ENCODE results near the gene MPHOSPH9. TPM values are rescaled to one million over a fixed set of nuclear protein-coding genes. Genes with fewer than 3 reads are reported as not detected.

The MPHOSPH9 gene, protein sequence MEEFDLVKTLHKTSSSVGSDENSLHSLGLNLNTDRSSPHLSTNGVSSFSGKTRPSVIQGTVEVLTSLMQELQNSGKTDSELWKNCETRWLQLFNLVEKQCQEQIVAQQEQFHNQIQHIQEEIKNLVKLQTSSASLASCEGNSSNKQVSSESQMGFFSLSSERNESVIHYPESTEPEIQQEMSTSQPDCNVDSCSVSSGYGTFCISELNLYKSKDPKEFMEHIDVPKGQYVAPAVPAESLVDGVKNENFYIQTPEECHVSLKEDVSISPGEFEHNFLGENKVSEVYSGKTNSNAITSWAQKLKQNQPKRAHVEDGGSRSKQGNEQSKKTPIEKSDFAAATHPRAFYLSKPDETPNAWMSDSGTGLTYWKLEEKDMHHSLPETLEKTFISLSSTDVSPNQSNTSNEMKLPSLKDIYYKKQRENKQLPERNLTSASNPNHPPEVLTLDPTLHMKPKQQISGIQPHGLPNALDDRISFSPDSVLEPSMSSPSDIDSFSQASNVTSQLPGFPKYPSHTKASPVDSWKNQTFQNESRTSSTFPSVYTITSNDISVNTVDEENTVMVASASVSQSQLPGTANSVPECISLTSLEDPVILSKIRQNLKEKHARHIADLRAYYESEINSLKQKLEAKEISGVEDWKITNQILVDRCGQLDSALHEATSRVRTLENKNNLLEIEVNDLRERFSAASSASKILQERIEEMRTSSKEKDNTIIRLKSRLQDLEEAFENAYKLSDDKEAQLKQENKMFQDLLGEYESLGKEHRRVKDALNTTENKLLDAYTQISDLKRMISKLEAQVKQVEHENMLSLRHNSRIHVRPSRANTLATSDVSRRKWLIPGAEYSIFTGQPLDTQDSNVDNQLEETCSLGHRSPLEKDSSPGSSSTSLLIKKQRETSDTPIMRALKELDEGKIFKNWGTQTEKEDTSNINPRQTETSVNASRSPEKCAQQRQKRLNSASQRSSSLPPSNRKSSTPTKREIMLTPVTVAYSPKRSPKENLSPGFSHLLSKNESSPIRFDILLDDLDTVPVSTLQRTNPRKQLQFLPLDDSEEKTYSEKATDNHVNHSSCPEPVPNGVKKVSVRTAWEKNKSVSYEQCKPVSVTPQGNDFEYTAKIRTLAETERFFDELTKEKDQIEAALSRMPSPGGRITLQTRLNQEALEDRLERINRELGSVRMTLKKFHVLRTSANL
- 100 to 1,000 TPM in 1 of 2 experiments, 10 to 100 TPM in 1; 94.0 to 128 TPM for total RNA-seq

DNA sequence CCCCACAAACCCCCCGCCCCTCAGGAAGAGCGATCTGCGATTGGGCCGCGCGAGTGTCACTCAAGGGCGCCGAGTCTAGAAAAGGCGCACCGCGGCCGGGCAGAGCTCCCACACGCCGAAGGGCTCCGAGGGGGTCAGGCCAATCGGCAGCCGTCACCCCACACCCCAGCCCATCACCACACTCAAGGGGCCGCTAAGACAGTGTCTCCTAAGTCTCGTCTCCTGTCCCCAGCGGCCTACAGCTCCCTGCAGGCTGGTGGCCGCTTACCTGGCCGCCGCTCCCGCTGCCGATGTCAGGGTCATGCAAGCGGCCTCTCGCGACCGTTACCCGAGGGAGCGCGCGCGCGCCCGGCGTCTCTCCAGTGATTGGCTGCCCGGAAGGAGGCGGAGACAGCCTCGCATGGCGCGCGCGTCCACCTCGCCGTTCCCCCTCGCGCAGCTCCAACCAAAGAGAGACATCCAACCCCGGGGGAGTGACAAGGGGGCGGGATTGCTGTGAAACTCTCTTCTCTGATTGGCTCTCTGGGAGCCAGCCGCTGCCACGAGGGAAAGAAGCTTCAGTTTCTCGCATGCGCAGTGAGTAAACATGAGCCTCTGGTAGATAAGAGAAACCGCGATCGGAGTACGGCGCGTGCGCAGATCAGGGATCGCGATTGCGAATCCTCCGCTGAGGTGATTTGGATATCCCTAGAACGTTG, at the start of gene MPHOSPH9, which contains the start of gene MTRFR:
MPHOSPH9 (minus strand) TSS at position 335 of the 698 bp plus-strand sequence. CDS start 2,777 bp downstream, outside the sequence.
MTRFR (plus strand) TSS at position 630 of the 698 bp plus-strand sequence. CDS start 20,239 bp downstream, outside the sequence.
- H3K4me3 Mint-ChIP-seq = peak within 1 kb of the TSS; percentile 90
- H3K9me3 Mint-ChIP-seq (ENCODE audit: low read depth) = no peaks in the 10 kb centered on the region
- intact Hi-C loops (cut with DNase I, micrococcal nuclease) = loop anchor here (1.0 to 10.0 kb wide), 22 partner anchors 10 to 739 kb away; partner anchors contain the start of genes PITPNM2 (in 2 of the 2), ABCB9 (in 1 of the 2), ARL6IP4 (in 1 of the 2) and ATP6V0A2 (in 1 of the 2)
- ChIA-PET POLR2A (interaction anchor here (0.5 to 2.7 kb wide), 33 partner anchors 8 to 713 kb away, joined by 3 to 40 read pairs (median 4); partner anchors contain the start of genes ABCB9, ATP6V0A2, KMT5A and KNTC1), CTCF (interaction anchor here (0.6 to 3.4 kb wide), 22 partner anchors 9 to 1597 kb away, joined by 3 to 24 read pairs (median 4); partner anchors contain the start of genes OGFOD2 and SBNO1)
- ATAC-seq (peak; percentile 91), DNase-seq (peak; percentile 99)
- peaks cover 61% of the 10 kb centered on the region for H3K4me1 Mint-ChIP-seq
- H3K36me3 Mint-ChIP-seq (ENCODE audit: low read depth) = peaks cover 43% of the 10 kb centered on the region
- no peaks in the 10 kb centered on the region for H3K27me3 Mint-ChIP-seq
- H3K27ac Mint-ChIP-seq = peak within 1 kb of the TSS; percentile 99

DNA sequence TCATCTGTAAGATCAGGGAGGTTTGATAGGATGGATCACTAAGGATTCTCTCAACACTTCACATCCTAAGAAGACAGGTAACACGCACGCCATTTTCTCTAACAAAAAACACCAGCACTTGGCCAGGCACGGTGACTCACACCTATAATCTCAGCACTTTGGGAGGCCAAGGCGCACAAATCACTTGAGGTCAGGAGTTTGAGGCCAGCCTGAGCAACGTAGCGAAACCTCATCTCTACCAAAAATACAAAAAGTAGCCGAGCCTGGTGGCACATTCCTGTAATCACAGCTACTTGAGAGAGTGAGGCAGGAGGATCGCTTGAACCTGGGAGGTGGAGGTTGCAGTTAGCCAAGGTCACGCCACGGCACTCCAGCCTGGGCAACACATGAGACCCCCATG, 49.2 kb upstream of the MPHOSPH9 start:
- no peaks in the 10 kb centered on the region for H3K9me3 Mint-ChIP-seq (ENCODE audit: low read depth)
- intact Hi-C loops (cut with DNase I, micrococcal nuclease) = no loop called here
- ChIA-PET POLR2A (no interaction called here), CTCF (no interaction called here)
- no peaks in the 10 kb centered on the region for H3K27me3 Mint-ChIP-seq
- H3K4me1 Mint-ChIP-seq = peaks cover 6% of the 10 kb centered on the region
- H3K4me3 Mint-ChIP-seq = no peak overlapping the region
- DNase-seq (no peak), ATAC-seq (no peak)
- no peak overlapping the region for H3K27ac Mint-ChIP-seq
- no peaks in the 10 kb centered on the region for H3K36me3 Mint-ChIP-seq (ENCODE audit: low read depth)

DNA sequence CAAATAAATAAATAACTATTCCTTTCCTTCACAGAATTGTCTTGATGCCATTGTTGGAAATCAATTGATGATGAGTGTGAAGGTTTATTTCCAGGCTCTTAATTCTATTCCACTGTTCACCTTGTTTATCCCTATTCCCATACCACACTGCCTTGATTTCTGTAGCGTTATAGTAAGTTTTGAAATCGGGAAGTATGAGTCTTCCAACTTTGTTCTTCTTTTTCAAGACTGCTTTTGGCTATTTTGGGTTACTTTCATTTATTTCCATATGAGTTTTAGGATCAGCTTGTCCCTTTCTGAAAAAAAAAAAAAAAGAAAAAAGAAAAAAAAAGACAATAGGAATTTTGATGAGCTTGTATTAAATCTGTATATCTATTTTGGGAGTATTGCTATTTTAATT, 48.0 kb upstream of the MPHOSPH9 start:
- ATAC-seq = no peak
- ChIA-PET CTCF (interaction anchor here (0.6 kb wide), 1 partner anchor 357 kb away, joined by 3 read pairs; no protein-coding TSS in a partner anchor), POLR2A (interaction anchor here (0.8 kb wide), 1 partner anchor 64 kb away, joined by 3 read pairs; no protein-coding TSS in a partner anchor)
- H3K9me3 Mint-ChIP-seq (ENCODE audit: low read depth) = no peaks in the 10 kb centered on the region
- no peak for DNase-seq
- peaks cover 6% of the 10 kb centered on the region for H3K4me1 Mint-ChIP-seq
- H3K27ac Mint-ChIP-seq = no peak overlapping the region
- no peak overlapping the region for H3K4me3 Mint-ChIP-seq
- no peaks in the 10 kb centered on the region for H3K27me3 Mint-ChIP-seq
- intact Hi-C loops (cut with DNase I, micrococcal nuclease) = no loop called here
- no peaks in the 10 kb centered on the region for H3K36me3 Mint-ChIP-seq (ENCODE audit: low read depth)

DNA sequence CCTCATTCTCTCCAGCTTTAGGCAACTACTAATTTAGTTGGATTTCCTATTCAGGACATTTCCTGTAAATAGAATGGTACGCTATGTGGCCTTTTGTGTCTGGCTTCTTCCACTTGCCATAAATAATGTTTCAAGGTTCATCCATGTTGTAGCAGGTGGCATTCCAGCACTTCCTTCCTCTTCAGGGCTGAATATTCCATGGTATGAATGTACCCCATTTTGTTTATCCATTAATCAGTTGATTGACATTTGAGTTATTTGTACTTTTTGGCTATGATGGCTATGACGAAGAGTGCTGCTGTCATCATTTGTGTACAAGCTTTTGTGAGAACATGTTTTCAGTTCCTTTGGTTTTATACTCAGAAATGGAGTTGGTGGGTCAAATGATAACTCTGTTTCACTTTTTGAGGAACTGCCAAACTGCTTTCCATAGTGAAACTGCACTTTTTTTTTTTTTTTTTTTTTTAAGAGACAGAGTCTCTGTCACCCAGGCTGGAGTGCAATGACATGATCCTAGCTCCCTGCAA, 45.2 kb upstream of the MPHOSPH9 start:
- POLR2A ChIA-PET = interaction anchor here (0.6 to 1.2 kb wide), 10 partner anchors 55 to 671 kb away, joined by 3 to 12 read pairs (median 4); no protein-coding TSS in a partner anchor
- intact Hi-C loops (cut with DNase I, micrococcal nuclease) = no loop called here
- no peaks in the 10 kb centered on the region for H3K9me3 Mint-ChIP-seq (ENCODE audit: low read depth)

DNA sequence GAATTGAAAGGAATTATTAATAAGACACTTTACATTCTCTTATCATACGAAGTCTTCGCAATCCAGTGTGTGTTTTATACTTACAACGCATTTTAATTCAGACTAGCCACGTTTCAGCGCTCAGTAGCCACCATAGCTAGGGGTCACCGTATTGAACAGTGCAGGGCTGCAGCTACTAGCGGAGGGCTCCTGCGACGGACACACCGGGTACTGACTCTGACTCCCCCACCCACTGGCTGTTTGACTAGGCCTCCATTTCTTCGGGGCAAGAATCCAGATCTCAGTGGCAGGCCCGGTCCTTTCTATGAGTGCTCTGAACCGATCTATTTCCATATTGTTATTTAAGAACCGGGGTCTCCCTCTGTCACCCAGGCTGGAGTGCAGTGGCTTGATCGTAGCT, 40.2 kb upstream of the MPHOSPH9 start:
- no peak for DNase-seq
- H3K36me3 Mint-ChIP-seq (ENCODE audit: low read depth) = no peaks in the 10 kb centered on the region
- H3K9me3 Mint-ChIP-seq (ENCODE audit: low read depth) = no peaks in the 10 kb centered on the region
- ATAC-seq = no peak
- CTCF ChIA-PET = no interaction called here
- peaks cover 24% of the 10 kb centered on the region for H3K4me1 Mint-ChIP-seq
- peak overlapping the region; percentile 42 for H3K4me3 Mint-ChIP-seq
- intact Hi-C loops (cut with DNase I, micrococcal nuclease) = no loop called here
- POLR2A ChIA-PET = no interaction called here
- no peak overlapping the region for H3K27ac Mint-ChIP-seq
- H3K27me3 Mint-ChIP-seq = no peaks in the 10 kb centered on the region

More for the DNA sequence above, 45.2 kb upstream of the MPHOSPH9 start:
- peaks cover 6% of the 10 kb centered on the region for H3K4me1 Mint-ChIP-seq
- peak overlapping the region; percentile 79 for H3K27ac Mint-ChIP-seq
- no peaks in the 10 kb centered on the region for H3K27me3 Mint-ChIP-seq
- CTCF ChIA-PET = interaction anchor here (0.8 to 1.9 kb wide), 4 partner anchors 41 to 141 kb away, joined by 3 to 7 read pairs (median 6); no protein-coding TSS in a partner anchor
- ATAC-seq = peak; percentile 93
- H3K4me3 Mint-ChIP-seq = no peak overlapping the region
- DNase-seq = peak; percentile 48
- H3K36me3 Mint-ChIP-seq (ENCODE audit: low read depth) = no peaks in the 10 kb centered on the region

DNA sequence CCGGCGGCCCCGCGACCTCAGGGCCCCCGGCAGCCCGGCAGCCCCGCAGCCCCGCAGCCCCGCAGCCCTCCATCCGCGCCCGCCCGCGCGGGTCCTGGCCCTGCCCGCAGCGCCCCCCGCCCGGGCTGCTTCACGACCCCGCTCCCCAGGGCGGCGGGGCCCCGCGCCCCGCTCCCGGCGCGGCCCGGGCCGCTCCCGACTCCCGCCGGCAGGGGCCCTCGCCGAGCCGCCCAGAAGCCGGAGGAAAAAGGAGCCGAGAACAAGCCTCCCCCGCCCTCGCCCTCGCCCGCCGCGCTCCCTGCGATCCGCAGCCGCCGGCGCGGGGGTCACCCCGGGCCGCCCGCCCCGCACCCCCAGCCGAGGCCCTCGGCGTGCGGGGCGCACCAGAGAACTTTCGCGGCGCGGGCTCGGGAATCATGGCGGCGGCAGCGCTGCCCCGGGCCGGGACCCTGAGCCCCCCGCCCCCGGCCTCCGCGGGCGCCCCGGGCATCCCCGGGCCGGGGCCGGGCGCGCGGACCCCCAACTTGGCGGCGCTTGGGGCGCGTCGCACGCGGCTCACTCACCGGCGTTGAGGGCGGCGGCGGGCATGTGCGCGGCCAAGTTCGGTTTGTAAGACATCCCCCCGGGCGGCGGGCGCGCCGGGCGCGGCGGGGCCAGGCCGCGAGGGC, 38.2 kb upstream of the MPHOSPH9 start:
- intact Hi-C loops (cut with DNase I, micrococcal nuclease) = loop anchor here in 1 of 2 experiments (1.0 to 2.0 kb wide), 8 partner anchors 94 to 400 kb away; partner anchors contain the start of genes DDX55, EIF2B1, GTF2H3 and TCTN2
- DNase-seq = peak; percentile 90
- no peaks in the 10 kb centered on the region for H3K27me3 Mint-ChIP-seq
- H3K36me3 Mint-ChIP-seq (ENCODE audit: low read depth) = no peaks in the 10 kb centered on the region
- peak overlapping the region; percentile 86 for H3K4me3 Mint-ChIP-seq
- no peak overlapping the region for H3K27ac Mint-ChIP-seq
- ChIA-PET CTCF (interaction anchor here (0.6 to 4.0 kb wide), 3 partner anchors 9 to 83 kb away, joined by 3 to 16 read pairs (median 4); partner anchors contain the start of genes MPHOSPH9 and MTRFR), POLR2A (interaction anchor here (0.6 kb wide), 1 partner anchor 236 kb away, joined by 3 read pairs; no protein-coding TSS in a partner anchor)
- peak; percentile 75 for ATAC-seq
- no peaks in the 10 kb centered on the region for H3K9me3 Mint-ChIP-seq (ENCODE audit: low read depth)
- peaks cover 23% of the 10 kb centered on the region for H3K4me1 Mint-ChIP-seq

DNA sequence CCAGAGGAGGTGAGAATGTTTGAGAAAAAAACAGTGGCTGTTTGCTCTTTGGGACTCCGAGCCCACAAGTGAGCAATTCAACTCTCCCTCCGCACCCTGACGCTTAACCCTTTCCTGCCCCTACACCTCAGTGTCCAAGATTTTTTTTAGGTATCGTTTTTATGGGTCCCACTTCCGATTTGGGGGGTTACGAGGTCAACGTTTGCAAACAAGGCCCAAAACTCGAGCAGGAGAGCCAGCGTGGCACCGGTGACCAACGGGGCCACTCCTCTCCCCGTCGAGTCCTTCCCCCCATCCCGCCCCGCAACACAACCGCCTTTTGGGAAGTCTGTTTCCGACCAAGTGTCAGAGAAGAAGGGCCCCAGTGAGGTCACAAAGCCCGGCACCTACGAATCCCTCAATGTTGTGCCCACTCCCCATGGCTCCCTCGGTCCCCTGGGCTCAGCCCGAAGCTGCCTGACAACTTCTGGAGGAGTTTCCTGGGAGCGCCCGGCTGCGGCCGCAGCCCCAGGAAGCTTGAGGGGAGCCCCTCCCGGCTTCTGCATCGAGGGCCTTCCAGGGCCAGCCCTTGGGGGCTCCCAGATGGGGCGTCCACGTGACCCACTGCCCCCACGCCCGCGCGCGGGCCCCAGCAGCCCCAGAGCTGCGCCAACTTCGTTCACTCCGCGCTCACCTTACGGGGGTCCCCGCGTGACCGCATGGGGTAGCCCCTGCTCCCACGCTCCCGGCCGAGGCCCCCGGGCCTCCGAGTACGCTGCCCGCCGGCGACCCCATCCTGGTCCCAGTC, 37.5 kb upstream of the MPHOSPH9 start:
- peak overlapping the region; percentile 88 for H3K27ac Mint-ChIP-seq
- CTCF ChIA-PET = interaction anchor here (0.6 to 4.0 kb wide), 7 partner anchors 10 to 227 kb away, joined by 3 to 16 read pairs (median 4); partner anchors contain the start of genes MPHOSPH9 and MTRFR
- intact Hi-C loops (cut with DNase I, micrococcal nuclease) = loop anchor here in 1 of 2 experiments (2.0 kb wide), 1 partner anchor 362 kb away; the partner anchor contains the start of genes EIF2B1 and GTF2H3
- peak; percentile 44 for DNase-seq
- POLR2A ChIA-PET = interaction anchor here (0.6 to 2.5 kb wide), 2 partner anchors 38 to 237 kb away, joined by 3 to 8 read pairs; partner anchors contain the start of genes MPHOSPH9 and MTRFR
- peaks cover 23% of the 10 kb centered on the region for H3K4me1 Mint-ChIP-seq
- H3K27me3 Mint-ChIP-seq = no peaks in the 10 kb centered on the region
- no peaks in the 10 kb centered on the region for H3K36me3 Mint-ChIP-seq (ENCODE audit: low read depth)
- H3K4me3 Mint-ChIP-seq = peak overlapping the region; percentile 86
- no peaks in the 10 kb centered on the region for H3K9me3 Mint-ChIP-seq (ENCODE audit: low read depth)
- ATAC-seq = no peak

DNA sequence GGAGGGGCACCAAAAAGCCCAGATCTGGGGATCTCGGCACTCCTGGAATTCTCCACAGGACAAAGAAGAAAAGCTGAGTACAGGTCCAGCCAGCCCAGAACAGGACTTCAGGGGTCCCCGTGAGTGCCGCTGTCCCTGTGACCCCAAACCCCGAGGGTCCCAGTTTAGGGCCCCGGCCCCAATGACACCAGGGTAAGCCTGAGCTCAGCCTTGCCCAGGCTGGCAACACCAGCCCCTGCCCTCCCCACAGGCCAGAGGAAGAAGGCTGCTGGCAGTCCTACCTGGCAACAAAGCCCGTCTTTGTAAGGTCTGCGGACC, 36.9 kb upstream of the MPHOSPH9 start:
- DNase-seq (no peak), ATAC-seq (no peak)
- no peaks in the 10 kb centered on the region for H3K27me3 Mint-ChIP-seq
- no peaks in the 10 kb centered on the region for H3K9me3 Mint-ChIP-seq (ENCODE audit: low read depth)
- ChIA-PET POLR2A (interaction anchor here (2.5 kb wide), 1 partner anchor 37 kb away, joined by 8 read pairs; the partner anchor contains the start of genes MPHOSPH9 and MTRFR), CTCF (interaction anchor here (0.5 to 4.0 kb wide), 10 partner anchors 13 to 312 kb away, joined by 3 to 16 read pairs (median 4); partner anchors contain the start of genes MPHOSPH9 and MTRFR)
- H3K36me3 Mint-ChIP-seq (ENCODE audit: low read depth) = peaks cover under 1% of the 10 kb centered on the region
- intact Hi-C loops (cut with DNase I, micrococcal nuclease) = loop anchor here in 1 of 2 experiments (1.0 to 2.0 kb wide), 2 partner anchors 188 to 363 kb away; partner anchors contain the start of genes EIF2B1, GTF2H3 and SNRNP35
- H3K4me1 Mint-ChIP-seq = peaks cover 23% of the 10 kb centered on the region
- peak overlapping the region; percentile 86 for H3K4me3 Mint-ChIP-seq
- H3K27ac Mint-ChIP-seq = peak overlapping the region; percentile 88
